K562 (cell line): ENCODE measurements around the gene GRIN1. TPM values are rescaled to one million over a fixed set of nuclear protein-coding genes. Genes with fewer than 3 reads are reported as not detected.

Source experiments
- ATAC-seq: fragments of 200-7000 bp; cut with Tn5 transposase; 3 replicates; pipeline ENCODE4 v1.9.1; 2020; ENCODE audit warnings: moderate library complexity
- BruUV-seq: library from RNA; stranded (reverse); fragments of 400-500 nt; replicated peaks from 2 replicates; lab custom pipeline; 2021; lab: Mats Ljungman, UMichigan
- CTCF ChIA-PET: fragments of 300-600 bp; formaldehyde crosslinking; extraction: SDS; loops from one replicate; lab custom pipeline; 2021; ENCODE audit warnings: low intra/inter-chr PET ratio; lab: Yijun Ruan, JAX
- POLR2A ChIA-PET: fragments of 300-600, 350-650 bp; sonication (Branson Sonifier 250); formaldehyde crosslinking; extraction: SDS; loops from one replicate; lab custom pipeline; 2021; ENCODE audit warnings: antibody characterized with exemption, inconsistent platforms; lab: Yijun Ruan, JAX
- DNase-seq, 4 experiments: peaks; one replicate each; pipeline versions ENCODE4 v3.0.0 to v3.0.0-alpha.2; 2011 to 2018; ENCODE audit warnings: low spot score in 3 of 4, mixed read lengths in 3 of 4; ENCODE audit errors: extremely low read depth in 1 of 4
- FAIRE-seq: peaks from 2 replicates; lab custom pipeline; 2011; peaks lifted over from hg19 to GRCh38; lab: Jason Lieb, UNC
- H2AFZ ChIP-seq: 2 replicates; pipeline ENCODE4 v1.6.0; 2011; ENCODE audit warnings: low read depth, low read length, control low read depth, inconsistent platforms
- H3K27ac ChIP-seq: fragments of 200-600 bp; 3 replicates; pipeline ENCODE4 v1.8.0; 2011; ENCODE audit warnings: low read depth, mild to moderate bottlenecking, control low read depth, inconsistent platforms, low read length, moderate library complexity, mixed read lengths; ENCODE audit errors: extremely low read depth
- H3K27me3 ChIP-seq, 2 experiments: fragments of 300-600 bp in 1 of 2; 2 replicates in 1 of 2; 3 replicates in 1 of 2; pipeline versions ENCODE4 v1.6.0 to v1.8.0; 2011; ENCODE audit warnings: inconsistent platforms in 2 of 2, low read length in 2 of 2, mild to moderate bottlenecking in 1 of 2, mixed read lengths in 1 of 2, moderate library complexity in 1 of 2; ENCODE audit not compliant: control insufficient read depth in 2 of 2, insufficient read depth in 2 of 2
- H3K36me3 ChIP-seq: fragments of 300-600 bp; 3 replicates; pipeline ENCODE4 v1.8.0; 2011; ENCODE audit warnings: mild to moderate bottlenecking, low read length, inconsistent platforms; ENCODE audit not compliant: control insufficient read depth, insufficient read depth
- H3K4me1 ChIP-seq, 2 experiments: fragments of 200-600 bp in 1 of 2; replicated peaks in 1 of 2; 2 replicates in 1 of 2; 3 replicates in 1 of 2; pipeline versions ENCODE4 v1.5.1 to v1.8.0; 2011; ENCODE audit warnings: inconsistent platforms in 2 of 2, low read length in 2 of 2, mild to moderate bottlenecking in 1 of 2, mixed read lengths in 1 of 2, moderate library complexity in 1 of 2; ENCODE audit not compliant: control insufficient read depth in 2 of 2, insufficient read depth in 2 of 2
- H3K4me2 ChIP-seq: 2 replicates; pipeline ENCODE4 v1.6.1; 2011; ENCODE audit warnings: low read length, control low read depth, inconsistent platforms, mixed read lengths; ENCODE audit not compliant: insufficient read depth
- H3K4me3 ChIP-seq: fragments of 200-600 bp; sonication (generic), shearing (Covaris generic); 2 replicates; pipeline ENCODE4 v1.5.1; 2016; ENCODE audit warnings: control low read depth, inconsistent platforms
- H3K79me2 ChIP-seq: fragments of 200-600 bp; 3 replicates; pipeline ENCODE4 v1.8.0; 2011; ENCODE audit warnings: low read length, inconsistent platforms; ENCODE audit not compliant: control insufficient read depth, insufficient read depth
- H3K9ac ChIP-seq, 2 experiments: 2 replicates each; pipeline versions ENCODE4 v1.6.0 to v1.6.1; 2011; ENCODE audit warnings: low read depth in 2 of 2, low read length in 2 of 2, control low read depth in 1 of 2, inconsistent platforms in 1 of 2, mild to moderate bottlenecking in 1 of 2, mixed read lengths in 1 of 2; ENCODE audit not compliant: insufficient read depth in 1 of 2
- H3K9me1 ChIP-seq: one replicate; pipeline ENCODE4 v1.6.0; 2011; ENCODE audit warnings: inconsistent platforms, mild to moderate bottlenecking, low read length, moderate library complexity; ENCODE audit not compliant: control insufficient read depth, insufficient read depth
- H3K9me3 ChIP-seq: replicated peaks from 2 replicates; pipeline ENCODE4 v1.5.1; 2011; ENCODE audit warnings: low read depth, low read length, inconsistent platforms; ENCODE audit not compliant: control insufficient read depth, insufficient read depth
- H4K20me1 ChIP-seq: replicated peaks from 2 replicates; pipeline ENCODE4 v1.6.1; 2011; ENCODE audit warnings: low read length, inconsistent platforms, mixed read lengths; ENCODE audit not compliant: control insufficient read depth, insufficient read depth
- CTCF ChIP-seq, 3 experiments: IDR thresholded peaks in 2 of 3; conservative IDR thresholded peaks in 1 of 3; 2 replicates each; pipeline ENCODE4 v1.5.1; 2011 to 2012; ENCODE audit warnings: low read length in 3 of 3, mild to moderate bottlenecking in 3 of 3, control low read depth in 2 of 3, improper control_type of control experiment in 1 of 3, inconsistent platforms in 1 of 3, low read depth in 1 of 3, mixed read lengths in 1 of 3, moderate library complexity in 1 of 3; ENCODE audit not compliant: insufficient read depth in 2 of 3
- E2F6 ChIP-seq, 2 experiments: IDR thresholded peaks; 2 replicates each; pipeline ENCODE4 v1.6.1; 2011; ENCODE audit warnings: borderline replicate concordance in 1 of 2, control low read depth in 1 of 2, low read depth in 1 of 2, low read length in 1 of 2, mild to moderate bottlenecking in 1 of 2, mixed read lengths in 1 of 2, moderate library complexity in 1 of 2; ENCODE audit not compliant: insufficient read depth in 1 of 2, insufficient read length in 1 of 2, poor library complexity in 1 of 2, severe bottlenecking in 1 of 2; ENCODE audit errors: extremely low read depth in 1 of 2
- KDM5B ChIP-seq: fragments of 200-600 bp; sonication (generic); IDR thresholded peaks from 2 replicates; pipeline ENCODE4 v1.6.1; 2012; ENCODE audit warnings: low read depth, mild to moderate bottlenecking, moderate library complexity, low read length, control low read depth, inconsistent platforms; ENCODE audit not compliant: insufficient replicate concordance
- POLR2G ChIP-seq: fragments of 200-400 bp; formaldehyde crosslinking; IDR thresholded peaks from 2 replicates; pipeline ENCODE4 v1.6.1; 2017; ENCODE audit warnings: low read depth, mild to moderate bottlenecking, antibody characterized with exemption, low read length, moderate library complexity
- RBFOX2 ChIP-seq: fragments of 200-400 bp; formaldehyde crosslinking; IDR thresholded peaks from 2 replicates; pipeline ENCODE4 v1.6.1; 2017; ENCODE audit warnings: low read depth, mild to moderate bottlenecking, low read length, moderate library complexity
- ZMIZ1 ChIP-seq, 2 experiments: fragments of 150-350 bp in 1 of 2; IDR thresholded peaks; 2 replicates each; pipeline ENCODE4 v1.6.1; 2012 to 2016; ENCODE audit warnings: low read depth in 2 of 2, low read length in 2 of 2, mild to moderate bottlenecking in 1 of 2, moderate library complexity in 1 of 2
- WGBS: fragments of 100-300 bp; shearing (Covaris generic); methylation state at CpG from one replicate; pipeline ENCODE4 v1.1.6; 2016; ENCODE audit warnings: low coverage, mixed read lengths; ENCODE audit not compliant: insufficient coverage; ENCODE audit errors: missing lambda C conversion rate; 5-methylcytosine and 5-hydroxymethylcytosine counted together
- in situ Hi-C: fragments of 300-500 bp; cut with MboI; formaldehyde crosslinking; loops from 4 replicates; pipeline ENCODE4 v1.15.0; 2018; ENCODE audit warnings: inconsistent platforms, mixed read lengths
- intact Hi-C: fragments of 100-400 bp; cut with micrococcal nuclease; formaldehyde crosslinking; loops from 2 replicates; pipeline ENCODE4 v1.14.2; 2022
- polyA plus RNA-seq, 8 experiments: library from polyadenylated mRNA; depleted of rRNA in 4 of 8; stranded (reverse) in 5 of 8; unstranded in 3 of 8; fragments of >200 nt; fragmentation: Nextera tagmentation in 2 of 8; fragmentation: Illumina TruSeq in 1 of 8; extraction: Ambion mirVana in 2 of 8; extraction: Trizol in 1 of 8; gene quantifications; 2 replicates each; pipeline versions ENCODE4 v1.2.1 to v1.2.3, GENCODE V29; 2011 to 2014; ENCODE audit warnings: inconsistent platforms in 1 of 8, missing spikeins in 1 of 8
- total RNA-seq, 7 experiments: library from RNA; depleted of rRNA in 6 of 7; stranded (reverse); fragments of >200 nt in 6 of 7; fragmentation: Illumina TruSeq in 2 of 7; extraction: Trizol in 2 of 7; gene quantifications; 2 replicates each; pipeline versions ENCODE4 v1.2.1 to v1.2.3, GENCODE V29; 2011 to 2021; ENCODE audit warnings: low replicate concordance in 1 of 7

The GRIN1 gene
- total and polyA plus RNA-seq, 9 of the 15 experiments (the other 6 are each of a cell fraction or from before 2014, with no cell fraction given) = 0.03 to 0.35 (median 0.16) TPM; not detected in 6

GRCh38 chr9:137109250-137110146, 29.5 kb upstream of the GRIN1 start:
- ATAC-seq (peak; percentile 14), FAIRE-seq (no peak), DNase-seq (peak in 2 of 4 experiments; percentile 22 to 30)
- Histone ChIP-seq H4K20me1 (no peaks in the 10 kb centered on the region), H2AFZ (no peak overlapping the region), H3K27me3 (no peaks in the 10 kb centered on the region), H3K4me2 (no peak overlapping the region), H3K27ac (no peak overlapping the region), H3K9ac (no peak overlapping the region; a peak in 1 of 4 replicates), H3K4me3 (no peak overlapping the region), H3K9me3 (no peaks in the 10 kb centered on the region), H3K9me1 (no peaks in the 10 kb centered on the region), H3K36me3 (peaks cover 90% of the 10 kb centered on the region; the same call in 2 of the 3 replicates), H3K4me1 (peaks cover 0 to 71% of the 10 kb centered on the region in 2 experiments; a peak in 2 of 5 replicates), H3K79me2 (peaks cover 19% of the 10 kb centered on the region)
- CTCF ChIA-PET = no interaction called here
- BruUV-seq = no TSS peak
- in situ Hi-C loops (no loop called here), intact Hi-C loops (no loop called here)
- WGBS = 83% methylated on average over 32 of the region's 34 CpGs
- POLR2A ChIA-PET = interaction anchor here (0.6 to 1.0 kb wide), 3 partner anchors 23 to 714 kb away, joined by 3 to 4 read pairs (median 3); partner anchors contain the start of gene MAN1B1
- TF ChIP-seq RBFOX2 = peak; percentile 58
- peak; percentile 34 for TF ChIP-seq KDM5B
- TF ChIP-seq POLR2G = peak; percentile 59
- peak in 2 of 3 experiments; percentile 15 to 27; a peak in 2 of 6 replicates for TF ChIP-seq CTCF (IDR thresholded peaks at IDR 0.05 in 2 of 3, conservative IDR thresholded peaks at IDR 0.05 in 1 of 3; ENCODE audit: insufficient read depth in 2 of 3, low read depth in 1 of 3, low read length in 3 of 3)
- no peak for TF ChIP-seq ZMIZ1 (IDR thresholded peaks at IDR 0.05; ENCODE audit: low read depth in 2 of 2, low read length in 2 of 2)
- no peak for TF ChIP-seq E2F6 (IDR thresholded peaks at IDR 0.05; ENCODE audit: borderline replicate concordance in 1 of 2, extremely low read depth in 1 of 2, insufficient read depth in 1 of 2, insufficient read length in 1 of 2, low read depth in 1 of 2, low read length in 1 of 2, poor library complexity in 1 of 2, severe bottlenecking in 1 of 2)
